NCI-H526 treated with DMSO at 0.1 percent for 48 hours (cell line): ENCODE results near the gene EQTN.
"Not testable (repeated sequence)": the region's sequence is repeated elsewhere in the genome, so short reads cannot be mapped to it uniquely, and the experiment has no call there.

Experiments used
- DNase-seq: peaks from one replicate; lab custom pipeline; 2025; lab: John Stamatoyannopoulos, UW

Gene EQTN

DNA sequence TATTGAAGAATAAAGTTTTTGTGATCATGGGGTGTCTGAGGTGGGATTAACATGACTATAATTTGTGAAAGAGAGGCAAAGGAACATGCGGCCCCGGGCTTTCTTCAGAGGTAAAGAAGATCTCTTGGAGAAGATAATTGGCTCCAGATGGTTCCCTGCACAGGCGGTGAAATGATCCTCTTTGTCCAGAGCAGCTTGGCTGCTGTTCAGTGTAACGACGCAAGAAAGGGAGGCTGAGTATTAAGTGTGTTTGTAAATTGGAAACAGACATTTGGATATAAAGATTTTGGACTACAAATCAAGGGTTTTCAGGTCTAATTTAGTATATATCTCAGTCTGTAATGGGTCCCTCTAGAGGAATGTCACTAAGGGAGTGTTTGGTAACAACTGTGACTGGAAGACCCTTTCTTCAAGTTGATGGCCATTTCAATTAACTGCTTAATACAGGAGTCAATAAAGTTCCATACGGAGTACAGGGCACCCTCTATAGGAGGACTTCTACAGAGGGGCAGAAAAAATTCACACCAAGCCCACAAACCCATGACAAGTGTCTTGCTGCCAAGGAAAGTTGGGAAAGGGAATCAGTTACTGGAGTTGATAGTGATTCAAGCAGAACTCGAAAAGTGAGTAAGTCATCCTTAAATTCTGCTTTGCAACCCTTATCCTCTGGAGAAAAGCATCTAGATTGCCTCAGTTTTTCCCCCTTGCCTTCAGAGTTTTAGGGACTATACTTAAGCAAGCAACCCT, 4.1 kb downstream of the EQTN start:
- no peak for DNase-seq

DNA sequence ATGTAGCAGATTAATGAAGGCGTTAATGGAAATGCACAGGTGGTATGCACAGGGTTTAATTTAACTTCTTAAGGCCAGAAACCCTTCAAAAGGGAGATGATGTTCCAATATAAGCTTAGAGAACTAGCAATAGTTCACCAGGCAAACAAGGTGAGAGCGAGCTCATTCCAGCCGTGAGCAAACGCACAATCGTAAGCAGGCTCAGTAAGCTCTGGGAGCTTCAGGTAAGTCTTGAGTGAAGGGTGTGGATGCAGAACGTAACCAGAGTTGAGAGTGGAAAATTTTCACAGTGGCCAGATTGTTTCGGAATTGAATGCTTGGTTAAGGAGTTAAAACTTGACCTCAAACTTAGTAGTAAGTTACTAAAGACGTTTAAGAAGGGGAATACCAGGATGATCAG, 5.7 kb downstream of the EQTN start:
- no peak for DNase-seq

DNA sequence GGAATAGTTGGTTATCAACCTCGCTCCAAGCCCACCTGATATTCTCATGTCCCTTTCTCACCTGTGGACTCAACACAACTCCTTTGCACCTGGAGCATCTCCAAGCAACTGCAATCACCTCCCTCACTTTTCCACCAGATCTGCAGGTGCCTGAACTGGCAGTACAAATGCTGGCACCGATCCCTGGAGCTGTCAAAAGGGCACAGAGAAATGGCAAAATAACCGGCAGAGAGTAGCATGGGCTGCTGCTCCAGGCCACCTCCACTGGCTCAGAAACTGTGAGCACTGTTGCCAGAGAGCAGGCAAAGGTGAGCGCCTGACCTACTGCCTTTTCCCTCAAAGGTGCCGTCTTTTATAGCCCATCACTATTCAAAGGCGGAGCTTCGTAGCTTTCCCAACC, 14.7 kb downstream of the EQTN start:
- DNase-seq, result no peak

DNA sequence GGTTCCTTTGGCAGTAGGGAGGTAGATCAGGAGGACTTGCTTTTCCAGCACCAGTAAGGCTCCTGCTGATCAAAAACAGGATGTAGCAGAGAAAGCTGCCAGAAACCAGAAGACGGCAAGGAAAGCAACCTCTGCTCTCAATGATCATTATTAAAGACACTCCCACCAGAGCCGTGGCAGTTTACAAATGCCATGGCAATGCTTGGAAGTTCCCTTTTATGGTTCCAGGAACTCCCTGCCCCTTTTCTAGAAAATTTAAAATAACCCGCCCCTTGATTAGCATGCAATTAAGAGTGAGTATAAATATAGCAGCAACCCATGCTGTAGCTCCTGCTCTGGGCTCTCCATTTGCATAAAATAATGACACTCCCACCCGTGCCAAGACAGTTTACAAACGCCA, 16.1 kb downstream of the EQTN start:
- no peak for DNase-seq

DNA sequence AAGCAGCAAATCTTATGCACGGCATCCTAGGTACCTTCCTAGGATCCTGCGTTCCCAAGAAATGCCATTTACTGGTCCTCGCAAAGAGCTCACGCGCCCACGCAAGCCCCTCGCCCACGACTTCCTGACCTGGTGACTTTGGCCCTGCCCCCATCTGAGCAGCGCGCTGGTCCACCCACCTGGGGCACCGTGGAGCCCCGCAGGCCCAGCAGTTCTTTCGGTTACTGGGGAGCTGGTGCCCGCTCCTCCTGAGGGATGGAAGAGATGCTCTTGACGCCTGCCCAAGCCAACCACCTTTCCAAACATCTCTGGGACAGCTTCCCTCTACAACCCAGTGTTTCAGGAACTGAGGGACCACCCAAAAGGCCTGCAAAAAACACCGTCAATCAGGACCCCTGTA, 16.7 kb downstream of the EQTN start:
- no peak for DNase-seq

GRCh38 chr9:27279611-27280010, 17.3 kb downstream of the EQTN start:
- DNase-seq, result no peak

- DNase-seq, result no peak
These were observed 18.6 kb downstream of the EQTN start for GRCh38 chr9:27278374-27278773.

DNA sequence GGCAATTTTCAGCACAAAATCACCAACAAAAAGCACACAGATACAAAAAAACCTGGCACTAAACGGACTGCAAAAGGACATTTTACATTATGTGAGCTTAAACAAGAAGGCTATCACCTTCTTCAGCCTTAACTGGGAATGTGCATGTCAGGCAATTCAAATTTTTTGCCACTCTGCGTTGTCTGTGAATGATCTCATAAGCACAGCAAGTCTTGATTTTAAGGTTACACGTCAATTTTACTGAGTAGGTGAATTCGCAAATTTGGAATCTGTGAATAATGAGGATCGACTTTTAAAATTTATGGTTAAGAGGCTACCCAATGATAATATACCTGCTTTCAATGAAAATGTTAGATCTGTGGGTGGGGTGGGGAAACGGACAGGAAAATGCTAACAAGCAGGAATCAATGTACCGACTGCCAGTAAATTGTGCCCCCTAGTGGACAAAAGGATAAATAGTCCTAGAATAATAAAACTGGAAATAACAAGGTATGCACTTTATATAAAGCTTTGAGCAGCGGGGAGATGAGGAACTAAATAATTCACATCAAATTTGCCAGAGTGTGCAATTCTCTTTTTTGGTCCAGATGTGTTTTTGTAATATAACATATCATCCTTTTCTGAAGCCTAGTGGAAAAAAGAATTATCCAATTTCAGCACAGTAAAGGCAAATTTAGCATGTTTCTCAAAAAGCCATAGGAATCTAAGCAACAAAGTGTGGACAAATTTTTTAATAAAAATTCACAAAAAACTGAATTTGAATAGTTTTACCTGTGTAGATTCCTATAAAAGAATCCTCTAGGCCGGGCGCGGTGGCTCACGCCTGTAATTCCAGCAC, 20.5 kb downstream of the EQTN start:
- peak; percentile 53 for DNase-seq

GRCh38 chr9:27273186-27273585, 23.8 kb downstream of the EQTN start:
- no peak for DNase-seq

DNA sequence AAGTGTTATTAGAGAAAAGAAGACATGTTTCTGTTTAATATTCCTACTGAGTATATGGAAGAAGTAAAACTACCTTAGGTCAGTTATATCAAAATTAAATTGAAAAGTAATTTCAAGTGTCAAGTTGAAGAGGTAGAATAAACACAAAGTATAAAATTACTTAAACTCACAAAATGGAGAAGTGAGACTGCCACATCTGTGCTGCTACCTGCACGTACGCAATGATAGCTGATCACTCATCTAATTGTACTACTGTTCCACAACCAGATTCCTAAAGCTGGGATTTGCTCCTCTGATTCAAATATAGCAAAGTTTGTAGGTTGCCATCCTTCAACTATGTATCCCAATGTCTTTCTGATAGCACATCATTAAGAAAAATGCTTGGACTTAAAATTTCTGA, 24.8 kb downstream of the EQTN start:
- no peak for DNase-seq

DNA sequence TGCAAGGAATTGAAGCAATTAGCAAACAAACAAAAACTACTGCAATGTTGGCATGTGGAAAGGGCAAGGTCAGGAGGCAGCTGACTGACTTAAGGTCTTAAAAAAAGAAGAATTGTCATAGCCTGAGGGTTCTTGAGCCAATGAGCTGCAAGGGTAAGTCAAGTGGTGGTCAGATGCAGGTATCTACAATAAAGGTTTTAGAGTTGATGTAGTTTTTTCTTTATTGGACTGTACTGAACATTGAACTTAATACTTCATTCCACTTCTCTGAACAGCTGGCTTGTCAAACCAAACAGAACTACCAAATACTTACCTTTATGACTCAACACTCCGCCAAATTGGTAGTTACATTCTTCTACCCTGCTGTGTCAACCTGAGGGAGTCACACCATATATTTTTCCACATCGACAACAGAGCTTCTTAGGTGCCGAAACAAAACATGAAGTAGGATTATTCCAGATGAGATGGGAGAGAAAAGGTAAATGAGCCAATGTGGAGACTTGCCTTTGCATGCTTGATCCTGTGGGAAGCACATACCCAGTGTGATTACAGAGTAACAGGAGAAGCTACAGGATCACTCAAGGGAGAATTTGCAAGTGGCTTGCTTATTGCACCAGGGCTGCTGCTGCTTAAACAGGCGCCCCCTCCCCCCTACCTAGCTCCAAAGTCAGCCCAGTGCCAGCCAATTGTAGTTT, 35.3 kb downstream of the EQTN start:
- no peak for DNase-seq

GRCh38 chr9:27260789-27261516, 36.0 kb downstream of the EQTN start:
- no peak for DNase-seq

DNA sequence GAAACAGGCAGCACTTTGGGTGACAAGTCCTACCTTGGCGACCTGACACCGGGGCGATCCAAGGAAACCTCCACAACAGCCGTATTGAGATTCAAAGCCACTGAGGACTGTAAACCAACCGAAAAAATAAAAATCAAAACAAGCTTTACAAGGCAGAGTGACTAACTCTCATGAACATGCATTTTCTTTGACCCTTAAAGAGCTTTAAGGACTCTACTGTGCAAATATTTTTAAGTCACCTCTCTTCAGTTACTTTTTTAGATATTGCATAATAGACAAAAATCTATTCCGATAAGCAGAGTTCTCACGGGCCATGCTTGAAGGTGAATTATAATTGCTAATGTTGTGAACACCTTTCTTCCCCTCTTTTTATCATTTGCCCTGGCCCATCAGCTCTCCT, 38.3 kb downstream of the EQTN start:
- no peak for DNase-seq

GRCh38 chr9:27248702-27249101, 48.2 kb downstream of the EQTN start:
- no peak for DNase-seq

GRCh38 chr9:27247756-27248155, 49.2 kb downstream of the EQTN start:
- DNase-seq, result peak; percentile 36

DNA sequence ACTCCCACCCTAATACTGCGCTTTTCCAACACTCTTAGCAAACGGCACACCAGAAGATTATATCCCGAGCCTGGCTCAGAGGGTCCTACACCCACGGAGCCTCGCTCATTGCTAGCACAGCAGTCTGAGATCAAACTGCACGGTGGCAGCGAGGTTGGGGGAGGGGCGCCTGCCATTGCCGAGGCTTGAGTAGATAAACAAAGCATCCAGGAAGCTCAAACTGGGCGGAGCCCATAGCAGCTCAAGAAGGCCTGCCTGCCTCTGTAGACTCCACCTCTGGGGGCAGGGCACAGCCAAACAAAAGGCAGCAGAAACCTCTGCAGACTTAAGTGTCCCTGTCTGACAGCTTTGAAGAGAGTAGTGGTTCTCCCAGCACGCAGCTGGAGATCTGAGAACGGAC, 57.3 kb downstream of the EQTN start:
- DNase-seq, result not testable (repeated sequence)
